Measurements from ENCODE around the gene NLRC5.

Gene NLRC5, protein sequence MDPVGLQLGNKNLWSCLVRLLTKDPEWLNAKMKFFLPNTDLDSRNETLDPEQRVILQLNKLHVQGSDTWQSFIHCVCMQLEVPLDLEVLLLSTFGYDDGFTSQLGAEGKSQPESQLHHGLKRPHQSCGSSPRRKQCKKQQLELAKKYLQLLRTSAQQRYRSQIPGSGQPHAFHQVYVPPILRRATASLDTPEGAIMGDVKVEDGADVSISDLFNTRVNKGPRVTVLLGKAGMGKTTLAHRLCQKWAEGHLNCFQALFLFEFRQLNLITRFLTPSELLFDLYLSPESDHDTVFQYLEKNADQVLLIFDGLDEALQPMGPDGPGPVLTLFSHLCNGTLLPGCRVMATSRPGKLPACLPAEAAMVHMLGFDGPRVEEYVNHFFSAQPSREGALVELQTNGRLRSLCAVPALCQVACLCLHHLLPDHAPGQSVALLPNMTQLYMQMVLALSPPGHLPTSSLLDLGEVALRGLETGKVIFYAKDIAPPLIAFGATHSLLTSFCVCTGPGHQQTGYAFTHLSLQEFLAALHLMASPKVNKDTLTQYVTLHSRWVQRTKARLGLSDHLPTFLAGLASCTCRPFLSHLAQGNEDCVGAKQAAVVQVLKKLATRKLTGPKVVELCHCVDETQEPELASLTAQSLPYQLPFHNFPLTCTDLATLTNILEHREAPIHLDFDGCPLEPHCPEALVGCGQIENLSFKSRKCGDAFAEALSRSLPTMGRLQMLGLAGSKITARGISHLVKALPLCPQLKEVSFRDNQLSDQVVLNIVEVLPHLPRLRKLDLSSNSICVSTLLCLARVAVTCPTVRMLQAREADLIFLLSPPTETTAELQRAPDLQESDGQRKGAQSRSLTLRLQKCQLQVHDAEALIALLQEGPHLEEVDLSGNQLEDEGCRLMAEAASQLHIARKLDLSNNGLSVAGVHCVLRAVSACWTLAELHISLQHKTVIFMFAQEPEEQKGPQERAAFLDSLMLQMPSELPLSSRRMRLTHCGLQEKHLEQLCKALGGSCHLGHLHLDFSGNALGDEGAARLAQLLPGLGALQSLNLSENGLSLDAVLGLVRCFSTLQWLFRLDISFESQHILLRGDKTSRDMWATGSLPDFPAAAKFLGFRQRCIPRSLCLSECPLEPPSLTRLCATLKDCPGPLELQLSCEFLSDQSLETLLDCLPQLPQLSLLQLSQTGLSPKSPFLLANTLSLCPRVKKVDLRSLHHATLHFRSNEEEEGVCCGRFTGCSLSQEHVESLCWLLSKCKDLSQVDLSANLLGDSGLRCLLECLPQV (N-terminal part only)

GRCh38 chr16:56988948-56989945 is at the start of gene NLRC5:
TSS of gene NLRC5 (plus strand) at chr16:56989557. CDS start at chr16:57020713, 31,156 bp downstream.
- peak; percentile 52 for DNase-seq (ENCODE audit: low read depth)
- TF ChIP-seq, protein P1, sequence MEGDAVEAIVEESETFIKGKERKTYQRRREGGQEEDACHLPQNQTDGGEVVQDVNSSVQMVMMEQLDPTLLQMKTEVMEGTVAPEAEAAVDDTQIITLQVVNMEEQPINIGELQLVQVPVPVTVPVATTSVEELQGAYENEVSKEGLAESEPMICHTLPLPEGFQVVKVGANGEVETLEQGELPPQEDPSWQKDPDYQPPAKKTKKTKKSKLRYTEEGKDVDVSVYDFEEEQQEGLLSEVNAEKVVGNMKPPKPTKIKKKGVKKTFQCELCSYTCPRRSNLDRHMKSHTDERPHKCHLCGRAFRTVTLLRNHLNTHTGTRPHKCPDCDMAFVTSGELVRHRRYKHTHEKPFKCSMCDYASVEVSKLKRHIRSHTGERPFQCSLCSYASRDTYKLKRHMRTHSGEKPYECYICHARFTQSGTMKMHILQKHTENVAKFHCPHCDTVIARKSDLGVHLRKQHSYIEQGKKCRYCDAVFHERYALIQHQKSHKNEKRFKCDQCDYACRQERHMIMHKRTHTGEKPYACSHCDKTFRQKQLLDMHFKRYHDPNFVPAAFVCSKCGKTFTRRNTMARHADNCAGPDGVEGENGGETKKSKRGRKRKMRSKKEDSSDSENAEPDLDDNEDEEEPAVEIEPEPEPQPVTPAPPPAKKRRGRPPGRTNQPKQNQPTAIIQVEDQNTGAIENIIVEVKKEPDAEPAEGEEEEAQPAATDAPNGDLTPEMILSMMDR (conservative IDR thresholded peaks at IDR 0.05; ENCODE audit: low read depth, low read length), result no peak

GRCh38 chr16:56939801-56940200 is 49.6 kb upstream of the NLRC5 start:
- TF ChIP-seq, protein P1 (conservative IDR thresholded peaks at IDR 0.05; ENCODE audit: low read depth, low read length), result no peak
- no peak for DNase-seq (ENCODE audit: low read depth)
- H3K4me3 ChIP-seq (ENCODE audit: low read length), result no peak overlapping the region

More at GRCh38 chr16:56988948-56989945, at the start of gene NLRC5:
- H3K4me3 ChIP-seq (ENCODE audit: low read length), result peak within 1 kb of the TSS; percentile 78

GRCh38 chr16:56941092-56941491 is 48.3 kb upstream of the NLRC5 start:
- DNase-seq (ENCODE audit: low read depth), result no peak
- no peak overlapping the region for H3K4me3 ChIP-seq (ENCODE audit: low read length)

GRCh38 chr16:56941856-56942331 is 47.5 kb upstream of the NLRC5 start:
- TF ChIP-seq, protein P1 (conservative IDR thresholded peaks at IDR 0.05; ENCODE audit: low read depth, low read length), result no peak
- DNase-seq (ENCODE audit: low read depth), result no peak
- H3K4me3 ChIP-seq (ENCODE audit: low read length), result no peak overlapping the region

More at GRCh38 chr16:56941092-56941491, 48.3 kb upstream of the NLRC5 start:
- TF ChIP-seq, protein P1 (conservative IDR thresholded peaks at IDR 0.05; ENCODE audit: low read depth, low read length), result no peak

DNA sequence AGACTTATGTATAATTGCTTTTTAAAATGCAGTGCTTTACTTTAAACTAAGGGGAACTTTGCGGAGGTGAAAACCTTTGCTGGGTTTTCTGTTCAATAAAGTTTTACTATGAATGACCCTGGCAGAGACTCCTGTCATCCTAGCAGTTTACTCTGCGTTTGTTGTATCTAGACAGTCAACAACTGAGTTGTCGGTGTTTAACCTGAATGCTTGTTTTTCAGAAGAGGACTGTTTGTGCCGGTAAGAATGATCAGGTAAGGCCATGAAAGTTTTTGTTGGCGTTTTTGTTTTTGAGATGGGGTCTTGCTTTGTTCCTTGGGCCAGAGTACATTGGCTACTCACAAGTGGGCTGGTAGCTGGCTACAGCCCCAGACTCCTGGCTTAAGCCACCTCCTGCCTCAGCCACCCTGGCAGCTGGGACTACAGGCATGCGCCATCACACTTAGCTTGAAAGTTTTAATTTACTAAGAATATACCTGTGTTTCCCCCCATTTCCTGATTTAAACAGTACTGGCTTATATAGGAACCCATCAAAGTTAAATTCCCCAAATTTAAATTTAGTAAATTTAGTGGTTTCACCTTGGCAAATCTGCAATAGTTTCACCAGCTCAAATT is 45.5 kb upstream of the NLRC5 start:
- no peak for DNase-seq (ENCODE audit: low read depth)

More for the DNA sequence above, 45.5 kb upstream of the NLRC5 start:
- H3K4me3 ChIP-seq (ENCODE audit: low read length), result no peak overlapping the region
- TF ChIP-seq, protein P1 (conservative IDR thresholded peaks at IDR 0.05; ENCODE audit: low read depth, low read length), result no peak

All from retinal pigment epithelial cell (primary cell).